DOHH2 (cell line): ENCODE measurements around the gene ANKRD28.

Source experiments
- CTCF ChIP-seq: fragments of 200-600 bp; sonication (generic); IDR thresholded peaks from one replicate; pipeline ENCODE4 v1.5.1; 2014; ENCODE audit warnings: antibody characterized with exemption, mild to moderate bottlenecking, low read depth, low read length; ENCODE audit not compliant: poor library complexity, severe bottlenecking
- EZH2phosphoT487 ChIP-seq: fragments of 200-600 bp; sonication (generic); IDR thresholded peaks from 2 replicates; pipeline ENCODE4 v1.6.1; 2017; ENCODE audit warnings: borderline replicate concordance, mild to moderate bottlenecking, antibody characterized with exemption, low read length, moderate library complexity, mixed read lengths

GRCh38 chr3:15637131-15637951 is 160.4 kb downstream of the ANKRD28 start:
- no peak for TF ChIP-seq CTCF
- TF ChIP-seq EZH2phosphoT487, result no peak
